Measurements from ENCODE around the gene COG2. TPM values are rescaled to one million over a fixed set of nuclear protein-coding genes. Genes with fewer than 3 reads are reported as not detected.

The COG2 gene
- total and polyA plus RNA-seq, 2 of the 8 experiments (the other 6 are each of a cell fraction or from before 2014, with no cell fraction given), result 10.3 to 36.7 TPM

DNA sequence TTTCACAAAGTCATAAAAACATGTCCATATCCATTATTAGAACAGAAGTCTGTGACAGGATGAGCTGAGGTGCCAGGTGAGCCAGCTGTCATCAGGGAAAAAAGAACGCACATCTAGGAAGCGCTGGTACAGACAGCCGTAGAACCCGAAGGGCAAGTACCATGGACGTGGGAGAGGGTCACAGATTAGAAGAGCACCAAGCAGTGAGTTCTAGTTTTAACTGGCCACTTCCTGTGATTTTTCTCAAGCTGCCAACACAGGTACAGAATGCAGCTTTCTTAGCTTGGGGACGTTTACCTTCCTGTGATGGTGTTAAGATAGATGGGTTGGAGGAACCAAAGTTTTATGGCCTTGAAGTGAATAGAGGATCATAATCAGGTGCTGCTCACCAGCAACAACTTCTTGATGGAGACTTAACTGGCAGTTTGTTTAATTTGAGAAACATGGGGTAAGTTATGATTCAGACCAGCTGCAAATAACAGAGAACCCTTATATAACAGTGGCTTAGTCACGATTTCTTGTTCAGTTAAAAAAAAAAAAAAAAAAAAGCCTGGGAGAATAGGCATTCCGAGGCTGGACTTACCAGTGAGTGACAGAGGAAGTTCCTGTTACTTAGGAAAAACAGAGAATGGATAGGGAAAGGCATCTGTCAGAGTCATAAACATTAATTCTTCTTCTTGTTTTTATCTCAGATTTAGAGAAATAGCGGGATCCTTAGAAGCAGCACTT lies 40.8 kb downstream of the COG2 start:
- CTCF ChIA-PET (ENCODE audit: partially characterized antibody), result interaction anchor here (0.9 to 1.3 kb wide), 3 partner anchors 14 to 90 kb away, joined by 3 to 4 read pairs (median 4); no protein-coding TSS in a partner anchor
- TF ChIP-seq JUND (IDR thresholded peaks at IDR 0.05; ENCODE audit: low read length) (no peak), SUZ12 (IDR thresholded peaks at IDR 0.05; ENCODE audit: low read length) (no peak), SP4 (IDR thresholded peaks at IDR 0.05; ENCODE audit: low read length) (no peak), GABPA (IDR thresholded peaks at IDR 0.05; ENCODE audit: borderline replicate concordance, insufficient read depth, low read length) (no peak), TBP (IDR thresholded peaks at IDR 0.05; ENCODE audit: low read depth, low read length) (no peak), EZH2 (IDR thresholded peaks at IDR 0.05; ENCODE audit: low read depth, low read length, severe bottlenecking) (no peak), SIN3A (conservative IDR thresholded peaks at IDR 0.05 in 1 of 2, IDR thresholded peaks at IDR 0.05 in 1 of 2; ENCODE audit: low read depth in 1 of 2, low read length in 2 of 2) (no peak), RXRA (IDR thresholded peaks at IDR 0.05; ENCODE audit: insufficient read depth, low read depth, low read length) (no peak), EP300 (IDR thresholded peaks at IDR 0.05; ENCODE audit: borderline replicate concordance in 1 of 2, low read depth in 2 of 2, low read length in 2 of 2) (no peak), CTBP2 (IDR thresholded peaks at IDR 0.05; ENCODE audit: borderline replicate concordance, insufficient read depth, insufficient read length, low read length) (no peak), GTF2F1 (IDR thresholded peaks at IDR 0.05; ENCODE audit: borderline replicate concordance, low read depth, low read length) (no peak), PHF8 (conservative IDR thresholded peaks at IDR 0.05; ENCODE audit: low read depth, low read length) (no peak)

More for the DNA sequence above, 40.8 kb downstream of the COG2 start:
- Histone ChIP-seq H4K8ac (ENCODE audit: extremely low read depth, insufficient read depth, low read length) (no peak overlapping the region), H3K79me2 (ENCODE audit: control insufficient read depth in 1 of 2, insufficient read depth in 2 of 2, low read length in 2 of 2) (no peaks in the 10 kb centered on the region), H3K4me2 (ENCODE audit: insufficient read depth in 1 of 2, low read depth in 2 of 2, low read length in 2 of 2) (no peak overlapping the region), H3K4me1 (replicated peaks in 1 of 4; ENCODE audit: control insufficient read depth in 3 of 4, insufficient read depth in 4 of 4, low read length in 3 of 4) (no peaks in the 10 kb centered on the region), H3K79me1 (ENCODE audit: low read depth, low read length) (no peaks in the 10 kb centered on the region), H2BK12ac (ENCODE audit: low read depth, low read length) (no peak overlapping the region), H2AFZ (ENCODE audit: low read length) (no peak overlapping the region), H2BK120ac (replicated peaks; ENCODE audit: low read depth, low read length) (no peak overlapping the region), H4K5ac (ENCODE audit: insufficient read length, low read depth, low read length) (no peak overlapping the region), H3K18ac (ENCODE audit: extremely low read depth, low read length) (no peak overlapping the region), H3K14ac (ENCODE audit: insufficient read length) (no peak overlapping the region), H3K9me3 (ENCODE audit: insufficient read depth in 2 of 2, low read depth in 1 of 2, low read length in 1 of 2) (no peaks in the 10 kb centered on the region), H2AK5ac (ENCODE audit: low read depth, low read length) (no peak overlapping the region), H3K27me3 (replicated peaks in 1 of 4; ENCODE audit: control insufficient read depth in 3 of 4, extremely low read depth in 1 of 4, insufficient read depth in 3 of 4, low read length in 3 of 4) (no peaks in the 10 kb centered on the region), H3K4ac (replicated peaks; ENCODE audit: insufficient read length, low read depth, low read length) (no peak overlapping the region), H3K56ac (replicated peaks; ENCODE audit: insufficient read length, low read depth, low read length) (no peak overlapping the region), H3K27ac (ENCODE audit: low read depth, low read length) (no peak overlapping the region), H2BK15ac (ENCODE audit: low read length) (no peak overlapping the region), H3K9ac (replicated peaks in 1 of 4; ENCODE audit: extremely low read depth in 1 of 4, low read depth in 3 of 4, low read length in 3 of 4) (no peak overlapping the region), H3K23ac (ENCODE audit: insufficient read length) (no peak overlapping the region), H3K23me2 (ENCODE audit: low read depth, low read length) (no peaks in the 10 kb centered on the region), H3K4me3 (ENCODE audit: extremely low read depth in 1 of 4, insufficient read depth in 2 of 4, low read depth in 3 of 4, low read length in 4 of 4) (no peak overlapping the region), H2BK20ac (ENCODE audit: low read length) (no peak overlapping the region), H2BK5ac (ENCODE audit: low read depth, low read length) (no peak overlapping the region), H4K91ac (replicated peaks; ENCODE audit: insufficient read length, low read length) (no peak overlapping the region), H4K20me1 (replicated peaks in 1 of 2; ENCODE audit: control insufficient read depth in 1 of 2, insufficient read depth in 2 of 2, low read length in 2 of 2) (peaks cover 0 to 4% of the 10 kb centered on the region in 2 experiments), H3K36me3 (ENCODE audit: control insufficient read depth in 2 of 4, insufficient read depth in 4 of 4, low read length in 3 of 4) (peaks cover 21 to 81% (median 56%) of the 10 kb centered on the region in 4 experiments)
- no peak for DNase-seq (ENCODE audit: low read depth in 1 of 2, low spot score in 2 of 2)
- 93% methylated on average over 9 of the region's 9 CpGs; no CpG with 5 or more reads in 1 of the 2 experiments for WGBS, 2 experiments (ENCODE audit: extremely low coverage in 1 of 2, insufficient coverage in 1 of 2, insufficient read length in 1 of 2, insufficient replicate concordance in 2 of 2, low coverage in 1 of 2, low lambda C conversion rate in 2 of 2, missing lambda C conversion rate in 1 of 2)
- FAIRE-seq, result no peak
- POLR2A ChIA-PET (ENCODE audit: partially characterized antibody), result no interaction called here

Measured in H1 (cell line).